ENCODE data around the gene WIPF3.

DNA sequence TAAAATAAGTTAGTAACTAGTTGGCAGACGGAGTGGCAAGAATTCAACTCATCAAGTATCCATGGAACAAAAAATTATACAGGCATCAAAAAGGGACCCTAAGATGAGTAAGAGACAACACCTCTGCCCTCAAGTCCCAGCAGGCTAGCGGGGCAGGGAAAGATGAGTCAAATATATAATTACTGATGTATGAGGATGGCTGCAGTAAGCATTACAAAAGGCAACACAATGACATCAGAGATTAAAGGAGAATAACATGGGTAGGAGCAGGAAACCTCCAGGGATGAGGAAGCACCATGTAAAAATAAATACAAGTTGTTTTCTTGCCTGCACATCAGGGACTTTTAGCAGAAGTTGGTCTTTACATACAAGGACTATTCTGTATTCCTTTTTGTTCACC lies 133.9 kb downstream of the WIPF3 start:
- TF ChIP-seq POLR2AphosphoS5 (IDR thresholded peaks at IDR 0.05) (no peak), POLR2A (IDR thresholded peaks at IDR 0.05) (no peak)
- TF ChIP-seq, protein P1, sequence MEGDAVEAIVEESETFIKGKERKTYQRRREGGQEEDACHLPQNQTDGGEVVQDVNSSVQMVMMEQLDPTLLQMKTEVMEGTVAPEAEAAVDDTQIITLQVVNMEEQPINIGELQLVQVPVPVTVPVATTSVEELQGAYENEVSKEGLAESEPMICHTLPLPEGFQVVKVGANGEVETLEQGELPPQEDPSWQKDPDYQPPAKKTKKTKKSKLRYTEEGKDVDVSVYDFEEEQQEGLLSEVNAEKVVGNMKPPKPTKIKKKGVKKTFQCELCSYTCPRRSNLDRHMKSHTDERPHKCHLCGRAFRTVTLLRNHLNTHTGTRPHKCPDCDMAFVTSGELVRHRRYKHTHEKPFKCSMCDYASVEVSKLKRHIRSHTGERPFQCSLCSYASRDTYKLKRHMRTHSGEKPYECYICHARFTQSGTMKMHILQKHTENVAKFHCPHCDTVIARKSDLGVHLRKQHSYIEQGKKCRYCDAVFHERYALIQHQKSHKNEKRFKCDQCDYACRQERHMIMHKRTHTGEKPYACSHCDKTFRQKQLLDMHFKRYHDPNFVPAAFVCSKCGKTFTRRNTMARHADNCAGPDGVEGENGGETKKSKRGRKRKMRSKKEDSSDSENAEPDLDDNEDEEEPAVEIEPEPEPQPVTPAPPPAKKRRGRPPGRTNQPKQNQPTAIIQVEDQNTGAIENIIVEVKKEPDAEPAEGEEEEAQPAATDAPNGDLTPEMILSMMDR (IDR thresholded peaks at IDR 0.05), result no peak

Data from upper lobe of left lung (tissue), 4 donors.